HG02938 (cell line): ENCODE measurements around the gene CCDC178.

Experiments used
- ATAC-seq: cut with Tn5 transposase; IDR thresholded peaks from one replicate; pipeline ENCODE4 v1.9.1; 2021; ENCODE audit warnings: mild to moderate bottlenecking, moderate library complexity; ENCODE audit not compliant: unreplicated experiment

The CCDC178 gene

GRCh38 chr18:32922951-32923430, 517.5 kb downstream of the CCDC178 start:
- no peak for ATAC-seq

DNA sequence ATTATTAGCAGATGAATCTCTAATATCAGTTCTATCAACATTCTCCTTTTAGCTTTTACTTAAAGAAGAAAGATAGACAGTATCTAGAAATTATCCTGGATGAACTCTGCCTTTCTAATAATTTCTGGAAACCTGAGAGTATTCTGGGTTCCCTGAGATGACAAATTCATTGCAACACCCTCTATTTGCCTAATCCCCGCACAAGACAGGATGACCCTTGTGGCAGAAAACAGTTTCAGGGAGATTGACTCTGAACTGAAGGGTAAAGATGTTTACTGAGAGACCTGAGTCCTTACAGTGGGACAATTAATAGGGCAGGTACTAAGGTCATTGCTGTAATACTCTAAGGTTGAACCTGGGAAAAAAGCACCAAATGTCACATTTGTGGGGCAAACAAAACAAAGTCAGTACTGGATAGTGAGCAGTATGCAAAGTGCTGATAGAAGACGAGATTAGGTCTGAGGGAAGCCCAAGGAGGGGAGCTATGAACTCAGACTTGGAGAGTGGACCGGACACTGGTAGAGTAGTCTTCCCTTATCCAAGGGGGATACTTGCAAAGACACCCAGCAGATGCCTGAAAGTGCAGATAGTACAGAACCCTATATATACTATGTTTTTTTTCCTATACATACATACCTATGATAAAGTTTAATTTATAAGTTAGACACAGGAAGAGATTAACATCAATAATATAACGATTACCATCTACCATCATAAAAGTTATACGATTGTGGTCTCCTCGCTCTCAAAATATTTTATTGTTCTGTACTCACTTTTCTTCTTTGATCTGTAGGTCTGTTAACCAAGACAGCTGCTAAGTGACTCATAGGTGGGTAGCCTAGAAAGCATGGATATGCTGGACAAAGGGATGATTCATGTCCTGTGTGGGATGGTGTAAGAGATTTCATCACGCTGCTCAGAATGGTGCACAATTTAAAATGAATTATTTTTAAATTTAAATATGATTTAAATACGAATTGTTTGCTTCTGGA, 519.4 kb downstream of the CCDC178 start:
- ATAC-seq = no peak

- ATAC-seq = peak; percentile 99
Measured at GRCh38 chr18:32919799-32920198, 520.7 kb downstream of the CCDC178 start.

- peak; percentile 39 for ATAC-seq
Measured at GRCh38 chr18:32918692-32919250, 521.8 kb downstream of the CCDC178 start.

- ATAC-seq = no peak
Measured at GRCh38 chr18:32915516-32915915, 525.0 kb downstream of the CCDC178 start.

DNA sequence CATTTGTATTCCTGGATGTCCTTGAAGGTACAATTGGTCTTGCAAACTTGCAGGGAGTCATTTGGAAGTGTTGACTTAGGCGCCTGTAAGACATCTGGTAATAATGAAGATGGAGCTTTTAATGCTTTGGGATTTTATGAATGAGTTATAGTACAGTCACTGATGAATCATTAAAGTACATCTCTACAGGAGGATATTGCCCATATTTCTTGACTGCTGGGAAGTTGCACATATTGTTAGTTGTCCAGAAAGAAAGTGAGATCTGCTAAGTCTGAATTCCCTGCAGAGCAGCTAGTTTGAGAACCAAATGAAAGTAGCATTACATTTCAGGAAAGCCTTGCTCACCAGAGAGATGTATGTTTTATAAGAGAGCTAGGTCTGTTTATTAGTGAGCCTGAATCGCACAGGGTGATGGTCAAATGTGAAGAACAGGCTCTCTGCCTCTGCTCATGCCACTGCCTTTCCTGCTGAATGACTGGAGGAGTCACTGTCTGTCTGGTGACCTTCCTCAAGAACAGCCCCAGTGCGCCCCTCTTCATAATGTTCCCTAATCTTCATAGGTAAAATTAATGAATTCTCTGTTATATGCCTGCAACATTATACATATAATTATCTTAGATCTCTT, 528.7 kb downstream of the CCDC178 start:
- ATAC-seq = no peak

DNA sequence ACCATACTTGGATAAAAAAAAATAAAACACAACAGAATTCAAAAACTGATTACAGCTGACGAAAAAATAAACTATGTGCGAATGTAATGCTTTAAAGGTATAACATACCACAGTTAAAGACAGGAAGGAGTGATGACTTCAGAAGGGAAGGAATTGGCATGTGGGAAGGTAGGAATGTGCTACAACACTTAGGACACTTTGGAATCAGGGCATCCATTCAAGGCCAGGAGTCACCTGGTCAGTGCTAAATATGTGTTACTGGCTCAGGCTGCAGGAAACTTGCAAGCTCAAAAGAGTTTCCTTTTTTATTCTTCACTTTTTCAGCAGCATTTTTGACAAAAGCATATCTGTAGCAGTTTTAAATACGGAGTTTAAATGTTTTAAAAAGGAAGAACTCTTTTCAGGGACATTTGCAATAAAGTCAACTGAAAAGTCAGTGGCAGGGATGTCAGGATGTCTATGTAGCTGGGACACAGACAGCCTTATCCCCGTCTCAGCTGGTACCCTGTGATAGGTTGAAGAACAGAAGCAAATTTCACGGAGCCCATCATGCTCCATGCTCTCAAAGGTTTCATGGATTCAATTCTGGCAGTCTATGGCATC, 529.7 kb downstream of the CCDC178 start:
- ATAC-seq = no peak

- no peak for ATAC-seq
Measured at GRCh38 chr18:32909798-32910561, 530.5 kb downstream of the CCDC178 start.

DNA sequence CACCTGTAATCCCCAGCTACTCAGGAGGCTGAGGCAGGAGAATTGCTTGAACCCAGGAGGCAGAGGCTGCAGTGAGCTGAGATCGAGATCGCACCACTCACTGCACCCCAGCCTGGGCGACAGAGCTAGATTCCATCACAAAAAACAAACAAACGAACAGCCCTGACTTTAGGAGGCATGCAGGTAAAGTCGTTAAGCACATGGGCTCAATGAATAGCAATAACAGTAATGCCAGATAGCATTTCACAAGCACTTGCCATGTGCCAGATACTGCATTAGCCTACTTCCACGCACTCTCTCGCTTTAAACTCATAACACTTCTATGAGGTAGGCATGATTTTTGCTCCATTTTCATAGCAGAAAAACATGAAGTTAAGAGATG, 532.1 kb downstream of the CCDC178 start:
- no peak for ATAC-seq

GRCh38 chr18:32907648-32908423, 532.7 kb downstream of the CCDC178 start:
- no peak for ATAC-seq

- no peak for ATAC-seq
Measured at GRCh38 chr18:32907311-32907585, 533.3 kb downstream of the CCDC178 start.

GRCh38 chr18:32906506-32907310, 533.8 kb downstream of the CCDC178 start:
- ATAC-seq = no peak

GRCh38 chr18:32905651-32906050, 534.9 kb downstream of the CCDC178 start:
- no peak for ATAC-seq

DNA sequence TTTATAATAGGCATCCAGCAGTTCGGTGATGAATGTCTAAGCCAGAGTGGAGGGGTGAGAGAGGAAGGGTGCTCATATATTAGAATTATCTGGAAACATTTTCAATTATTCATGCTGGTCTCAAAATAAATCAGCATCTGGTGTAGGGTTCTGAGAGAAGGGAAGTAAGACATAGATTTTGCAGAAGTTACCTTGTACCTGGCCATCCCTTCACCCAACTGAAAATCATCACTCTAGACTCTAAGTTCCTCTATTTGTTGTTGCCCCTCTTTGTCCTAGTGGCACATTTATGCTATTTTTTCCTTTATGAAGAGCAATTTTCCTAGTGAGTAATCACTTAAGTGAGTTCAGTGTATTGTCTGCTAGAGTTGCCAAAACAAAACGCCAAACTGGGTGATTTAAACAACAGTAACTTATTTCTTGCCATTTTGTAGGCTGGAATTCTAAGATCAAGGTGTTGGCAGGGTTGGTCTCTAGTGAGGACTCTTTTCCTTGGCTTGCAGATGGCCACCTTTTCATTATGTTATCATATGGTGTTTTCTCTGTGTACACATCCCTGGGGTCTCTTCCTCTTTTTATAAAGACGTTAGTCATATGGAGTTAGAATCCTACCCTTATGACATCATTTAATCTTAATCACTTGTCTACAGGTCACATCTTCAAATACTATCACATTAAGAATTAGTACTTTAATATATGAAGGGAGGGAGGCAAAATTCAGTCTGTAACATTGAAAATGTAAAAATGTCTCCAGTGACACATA, 537.8 kb downstream of the CCDC178 start:
- ATAC-seq = no peak

DNA sequence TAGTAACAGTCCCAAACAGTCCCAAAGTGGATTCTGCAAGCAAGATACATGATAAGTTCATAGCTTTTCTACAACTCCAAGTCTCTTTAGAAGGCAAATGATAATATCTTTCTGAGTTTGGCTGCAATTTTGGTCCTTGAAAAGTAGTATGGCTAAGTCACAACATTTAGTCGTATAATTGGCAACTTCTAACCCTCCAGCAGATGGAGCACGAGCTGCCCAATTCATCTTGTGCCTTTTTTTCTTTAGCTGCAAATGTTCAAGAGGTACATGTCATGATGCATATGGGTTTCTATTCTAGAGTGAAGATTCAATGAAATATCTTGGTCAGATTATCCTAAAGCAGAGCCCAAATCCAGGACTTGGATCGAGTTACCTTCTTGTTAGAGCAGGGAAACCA, 540.7 kb downstream of the CCDC178 start:
- ATAC-seq = no peak

- ATAC-seq = no peak
Measured at GRCh38 chr18:32896776-32897547, 543.6 kb downstream of the CCDC178 start.

GRCh38 chr18:32893915-32894314, 546.6 kb downstream of the CCDC178 start:
- no peak for ATAC-seq

GRCh38 chr18:32891797-32892196, 548.7 kb downstream of the CCDC178 start:
- no peak for ATAC-seq
